Measurements from ENCODE around the gene KCNH6. TPM values are rescaled to one million over a fixed set of nuclear protein-coding genes. Genes with fewer than 3 reads are reported as not detected.

Gene KCNH6
- total RNA-seq, 1 experiment from 2014 or later, result not detected

DNA sequence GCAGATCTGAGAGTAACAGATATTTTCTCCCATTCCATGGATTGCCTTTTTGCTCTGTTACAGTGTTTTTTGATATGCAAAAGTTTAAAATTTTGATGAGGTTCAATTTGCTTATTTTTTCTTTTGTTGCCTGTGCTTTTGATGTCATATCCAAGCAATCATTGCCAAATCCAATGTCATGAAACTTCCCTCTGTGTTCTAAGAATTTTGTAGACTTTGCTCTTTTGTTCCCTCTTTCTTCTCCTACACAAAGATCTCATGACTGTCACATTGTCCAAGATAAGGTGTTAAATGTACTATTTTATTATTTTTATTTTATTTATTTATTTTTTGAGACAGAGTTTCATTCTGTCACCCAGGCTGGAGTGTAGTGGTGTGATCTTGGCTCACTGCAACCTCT is 18.9 kb upstream of the KCNH6 start:
- Histone ChIP-seq H3K4me1 (ENCODE audit: insufficient read depth, low read length, poor library complexity, severe bottlenecking) (no peaks in the 10 kb centered on the region), H3K27ac (ENCODE audit: low read depth, low read length, poor library complexity, severe bottlenecking) (no peak overlapping the region), H3K9me3 (ENCODE audit: low read depth, low read length, poor library complexity, severe bottlenecking) (no peaks in the 10 kb centered on the region), H3K4me3 (ENCODE audit: low read depth, low read length, poor library complexity, severe bottlenecking) (no peak overlapping the region), H3K27me3 (replicated peaks; ENCODE audit: insufficient read depth, low read depth, low read length, poor library complexity) (peaks cover 19% of the 10 kb centered on the region), H3K36me3 (ENCODE audit: insufficient read depth, low read length, poor library complexity, severe bottlenecking) (no peaks in the 10 kb centered on the region)
- no peak for DNase-seq (ENCODE audit: low spot score)
- ChIA-PET POLR2A (ENCODE audit: low non-redundant PET) (no interaction called here), CTCF (no interaction called here)
- BruUV-seq (replicated peaks), result no TSS peak
- intact Hi-C loops (cut with micrococcal nuclease; ENCODE audit: unreplicated experiment), result no loop called here
- TF ChIP-seq, protein P1, sequence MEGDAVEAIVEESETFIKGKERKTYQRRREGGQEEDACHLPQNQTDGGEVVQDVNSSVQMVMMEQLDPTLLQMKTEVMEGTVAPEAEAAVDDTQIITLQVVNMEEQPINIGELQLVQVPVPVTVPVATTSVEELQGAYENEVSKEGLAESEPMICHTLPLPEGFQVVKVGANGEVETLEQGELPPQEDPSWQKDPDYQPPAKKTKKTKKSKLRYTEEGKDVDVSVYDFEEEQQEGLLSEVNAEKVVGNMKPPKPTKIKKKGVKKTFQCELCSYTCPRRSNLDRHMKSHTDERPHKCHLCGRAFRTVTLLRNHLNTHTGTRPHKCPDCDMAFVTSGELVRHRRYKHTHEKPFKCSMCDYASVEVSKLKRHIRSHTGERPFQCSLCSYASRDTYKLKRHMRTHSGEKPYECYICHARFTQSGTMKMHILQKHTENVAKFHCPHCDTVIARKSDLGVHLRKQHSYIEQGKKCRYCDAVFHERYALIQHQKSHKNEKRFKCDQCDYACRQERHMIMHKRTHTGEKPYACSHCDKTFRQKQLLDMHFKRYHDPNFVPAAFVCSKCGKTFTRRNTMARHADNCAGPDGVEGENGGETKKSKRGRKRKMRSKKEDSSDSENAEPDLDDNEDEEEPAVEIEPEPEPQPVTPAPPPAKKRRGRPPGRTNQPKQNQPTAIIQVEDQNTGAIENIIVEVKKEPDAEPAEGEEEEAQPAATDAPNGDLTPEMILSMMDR (conservative IDR thresholded peaks at IDR 0.05; ENCODE audit: low read depth, low read length), result no peak
- no peak for TF ChIP-seq EZH2 (IDR thresholded peaks at IDR 0.05; ENCODE audit: borderline replicate concordance, low read depth, low read length, poor library complexity, severe bottlenecking)

GRCh38 chr17:63505341-63505740 is 17.8 kb upstream of the KCNH6 start:
- H3K4me1 ChIP-seq (ENCODE audit: insufficient read depth, low read length, poor library complexity, severe bottlenecking), result no peaks in the 10 kb centered on the region
- DNase-seq (ENCODE audit: low spot score), result no peak
- ChIA-PET POLR2A (ENCODE audit: low non-redundant PET) (no interaction called here), CTCF (no interaction called here)
- intact Hi-C loops (cut with micrococcal nuclease; ENCODE audit: unreplicated experiment), result no loop called here
- TF ChIP-seq, protein P1 (conservative IDR thresholded peaks at IDR 0.05; ENCODE audit: low read depth, low read length), result no peak
- no peak for TF ChIP-seq EZH2 (IDR thresholded peaks at IDR 0.05; ENCODE audit: borderline replicate concordance, low read depth, low read length, poor library complexity, severe bottlenecking)
- no peaks in the 10 kb centered on the region for H3K36me3 ChIP-seq (ENCODE audit: insufficient read depth, low read length, poor library complexity, severe bottlenecking)
- BruUV-seq (replicated peaks), result no TSS peak
- H3K9me3 ChIP-seq (ENCODE audit: low read depth, low read length, poor library complexity, severe bottlenecking), result no peaks in the 10 kb centered on the region
- no peak overlapping the region for H3K4me3 ChIP-seq (ENCODE audit: low read depth, low read length, poor library complexity, severe bottlenecking)
- H3K27me3 ChIP-seq (replicated peaks; ENCODE audit: insufficient read depth, low read depth, low read length, poor library complexity), result peaks cover 19% of the 10 kb centered on the region
- no peak overlapping the region for H3K27ac ChIP-seq (ENCODE audit: low read depth, low read length, poor library complexity, severe bottlenecking)

- ChIA-PET POLR2A (ENCODE audit: low non-redundant PET) (no interaction called here), CTCF (no interaction called here)
- peaks cover 16% of the 10 kb centered on the region for H3K27me3 ChIP-seq (replicated peaks; ENCODE audit: insufficient read depth, low read depth, low read length, poor library complexity)
- no TSS peak for BruUV-seq (replicated peaks)
- TF ChIP-seq, protein P1 (conservative IDR thresholded peaks at IDR 0.05; ENCODE audit: low read depth, low read length), result no peak
- TF ChIP-seq EZH2 (IDR thresholded peaks at IDR 0.05; ENCODE audit: borderline replicate concordance, low read depth, low read length, poor library complexity, severe bottlenecking), result no peak
- H3K4me3 ChIP-seq (ENCODE audit: low read depth, low read length, poor library complexity, severe bottlenecking), result no peak overlapping the region
- H3K4me1 ChIP-seq (ENCODE audit: insufficient read depth, low read length, poor library complexity, severe bottlenecking), result no peaks in the 10 kb centered on the region
- intact Hi-C loops (cut with micrococcal nuclease; ENCODE audit: unreplicated experiment), result no loop called here
- DNase-seq (ENCODE audit: low spot score), result no peak
- no peaks in the 10 kb centered on the region for H3K9me3 ChIP-seq (ENCODE audit: low read depth, low read length, poor library complexity, severe bottlenecking)
- H3K36me3 ChIP-seq (ENCODE audit: insufficient read depth, low read length, poor library complexity, severe bottlenecking), result no peaks in the 10 kb centered on the region
- H3K27ac ChIP-seq (ENCODE audit: low read depth, low read length, poor library complexity, severe bottlenecking), result no peak overlapping the region
Observed at GRCh38 chr17:63506627-63507026, 16.5 kb upstream of the KCNH6 start.

Data from A673 (cell line).